SK-N-SH (cell line): ENCODE measurements around the gene ZNRF1.

Experiments
- CTCF ChIP-seq: fragments of 200-600 bp; sonication (generic); IDR thresholded peaks from 2 replicates; pipeline ENCODE4 v1.6.1; 2017; ENCODE audit warnings: antibody characterized with exemption, mild to moderate bottlenecking, moderate library complexity
- EZH2phosphoT487 ChIP-seq: fragments of 200-600 bp; sonication (generic); IDR thresholded peaks from 2 replicates; pipeline ENCODE4 v1.6.1; 2017; ENCODE audit warnings: low read depth, mixed run types, mild to moderate bottlenecking, antibody characterized with exemption, moderate library complexity, borderline replicate concordance
- FOXJ3 ChIP-seq: sonication (generic); formaldehyde crosslinking; IDR thresholded peaks from 2 replicates; pipeline ENCODE4 v1.5.1; 2020; ENCODE audit warnings: mild to moderate bottlenecking, missing genetic modification reagents
- REST ChIP-seq: IDR thresholded peaks from 2 replicates; pipeline ENCODE4 v1.6.1; 2012; ENCODE audit warnings: mild to moderate bottlenecking, low read depth, low read length, moderate library complexity
- TF ChIP-seq, protein P1 (sequence below): IDR thresholded peaks from 2 replicates; pipeline ENCODE4 v1.4.0; 2012; ENCODE audit warnings: low read depth

DNA sequence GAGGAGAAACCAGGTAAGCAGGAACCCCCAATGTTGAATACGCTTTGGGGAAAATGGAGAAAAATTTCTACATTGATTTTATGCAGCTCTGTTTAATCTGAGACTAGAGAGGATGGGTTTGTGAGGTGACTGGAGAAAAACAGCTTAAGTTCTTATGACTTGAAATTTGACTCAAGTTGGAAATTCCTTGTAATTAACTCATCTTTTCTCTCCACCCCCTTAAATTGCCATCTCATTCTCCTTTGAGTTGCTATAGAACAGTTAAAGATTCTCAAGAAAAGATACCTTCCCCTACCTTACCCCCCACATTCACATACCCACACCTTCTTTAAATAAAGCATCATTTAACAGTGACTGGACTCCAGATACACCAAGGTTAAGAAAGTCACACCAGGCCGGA, 24.2 kb downstream of the ZNRF1 start:
- no peak for TF ChIP-seq REST
- TF ChIP-seq, protein P1, sequence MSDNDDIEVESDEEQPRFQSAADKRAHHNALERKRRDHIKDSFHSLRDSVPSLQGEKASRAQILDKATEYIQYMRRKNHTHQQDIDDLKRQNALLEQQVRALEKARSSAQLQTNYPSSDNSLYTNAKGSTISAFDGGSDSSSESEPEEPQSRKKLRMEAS: no peak
- no peak for TF ChIP-seq EZH2phosphoT487
- no peak for TF ChIP-seq FOXJ3 (CRISPR knock-in tag)
- TF ChIP-seq CTCF: no peak
